Ovary (tissue), 3 donors: ENCODE data around the gene SLC30A7.

ENCODE experiments used
- CTCF ChIP-seq, 3 donors: fragments of 450-650 bp in 2 of 3; fragments of 200-600 bp in 1 of 3; IDR thresholded peaks; one replicate each; pipeline versions ENCODE4 v1.5.1 to v1.8.0; 2016 to 2022; ENCODE audit warnings: antibody characterized with exemption in 3 of 3, mild to moderate bottlenecking in 1 of 3
- POLR2A ChIP-seq: fragments of 450-650 bp; IDR thresholded peaks from one replicate; pipeline ENCODE4 v1.6.1; 2017; ENCODE audit warnings: antibody characterized with exemption, mild to moderate bottlenecking, moderate library complexity
- donor health status: DM: no; HTN: no; CAD: no.

GRCh38 chr1:100881687-100882086, 14.2 kb upstream of the SLC30A7 start:
- TF ChIP-seq POLR2A, result no peak
- no peak for TF ChIP-seq CTCF (IDR thresholded peaks at IDR 0.05)
